Measurements from ENCODE around the gene WFIKKN2. TPM values are rescaled to one million over a fixed set of nuclear protein-coding genes. Genes with fewer than 3 reads are reported as not detected.

WFIKKN2 gene
- polyA plus RNA-seq, 2 of the 4 experiments (the other 2 are of a cell fraction), result not detected

DNA sequence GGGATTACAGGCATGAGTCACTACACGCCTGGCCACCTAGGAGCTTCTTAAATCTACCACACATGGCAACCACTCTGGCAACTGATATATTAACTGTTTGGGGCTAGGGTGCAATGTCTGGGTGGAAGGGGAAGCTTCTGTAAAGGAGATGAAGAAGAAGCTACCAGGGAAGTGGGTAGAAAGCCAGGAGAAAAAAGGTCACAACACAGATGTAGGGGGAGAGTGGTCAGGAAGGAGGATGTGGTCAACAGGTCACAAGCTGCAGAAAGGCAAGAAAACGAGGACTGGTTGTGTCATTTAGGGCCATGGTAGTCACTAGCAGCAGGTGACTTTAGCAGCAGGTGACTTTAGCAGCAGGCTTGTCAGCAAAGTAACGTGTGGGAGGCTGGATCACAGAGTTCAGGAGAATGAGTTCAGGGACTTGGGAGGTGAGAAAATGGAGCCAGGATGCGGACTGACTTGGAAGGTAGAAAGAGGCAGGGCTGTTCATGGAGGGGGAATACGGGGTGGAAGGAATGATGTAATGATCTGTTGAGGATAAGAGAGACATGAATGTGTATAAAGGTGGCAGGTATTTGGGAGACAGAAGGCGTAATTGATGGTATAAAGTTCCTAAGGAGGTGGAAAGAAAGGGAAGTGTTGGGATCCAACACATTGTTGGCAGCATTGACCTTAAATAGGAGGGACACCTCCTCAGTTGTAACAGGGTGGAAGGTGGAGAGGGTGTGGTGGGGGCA, 16.3 kb upstream of the WFIKKN2 start (continued):
- TF ChIP-seq, protein P1, sequence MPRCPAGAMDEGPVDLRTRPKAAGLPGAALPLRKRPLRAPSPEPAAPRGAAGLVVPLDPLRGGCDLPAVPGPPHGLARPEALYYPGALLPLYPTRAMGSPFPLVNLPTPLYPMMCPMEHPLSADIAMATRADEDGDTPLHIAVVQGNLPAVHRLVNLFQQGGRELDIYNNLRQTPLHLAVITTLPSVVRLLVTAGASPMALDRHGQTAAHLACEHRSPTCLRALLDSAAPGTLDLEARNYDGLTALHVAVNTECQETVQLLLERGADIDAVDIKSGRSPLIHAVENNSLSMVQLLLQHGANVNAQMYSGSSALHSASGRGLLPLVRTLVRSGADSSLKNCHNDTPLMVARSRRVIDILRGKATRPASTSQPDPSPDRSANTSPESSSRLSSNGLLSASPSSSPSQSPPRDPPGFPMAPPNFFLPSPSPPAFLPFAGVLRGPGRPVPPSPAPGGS (IDR thresholded peaks at IDR 0.05), result no peak

DNA sequence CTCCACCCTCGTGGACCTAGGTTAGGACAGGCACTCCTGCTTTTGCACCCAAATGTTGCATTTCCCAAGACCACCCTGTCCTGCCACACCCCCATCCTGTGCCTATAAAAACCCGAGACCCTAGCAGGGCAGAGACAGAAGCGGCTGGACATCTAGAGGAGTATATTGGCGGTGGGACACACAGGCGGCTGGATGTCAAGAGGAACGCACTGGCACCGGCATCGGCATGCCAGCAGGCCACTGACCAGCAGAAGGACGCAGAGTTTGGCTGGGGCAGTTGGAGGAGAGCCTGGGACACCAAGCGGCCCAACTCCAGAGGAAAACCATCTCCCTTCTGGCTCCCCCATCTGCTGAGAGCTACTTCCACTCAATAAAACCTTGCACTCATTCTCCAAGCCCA, 14.7 kb upstream of the WFIKKN2 start:
- Histone ChIP-seq H3K4me2 (no peak overlapping the region), H3K9me3 (peaks cover 14% of the 10 kb centered on the region; the same call in 1 of the 3 replicates), H3K4me3 (no peak overlapping the region), H3K27ac (no peak overlapping the region), H3K4me1 (peaks cover 8% of the 10 kb centered on the region)
- WGBS (ENCODE audit: missing lambda C conversion rate), result 56% methylated on average over 10 of the region's 10 CpGs
- FAIRE-seq, result no peak
- no peak for ATAC-seq
- POLR2A ChIA-PET, result no interaction called here
- DNase-seq (ENCODE audit: low read depth in 1 of 2, low spot score in 1 of 2), result no peak
- TF ChIP-seq NPAS2 (CRISPR knock-in tag; IDR thresholded peaks at IDR 0.05; ENCODE audit: borderline replicate concordance) (no peak), NR3C1 (IDR thresholded peaks at IDR 0.05) (no peak), FOSB (CRISPR knock-in tag; IDR thresholded peaks at IDR 0.05) (no peak), RAD21 (conservative IDR thresholded peaks at IDR 0.05 in 1 of 2, IDR thresholded peaks at IDR 0.05 in 1 of 2) (no peak), HOXB5 (CRISPR knock-in tag; IDR thresholded peaks at IDR 0.05) (no peak), HOXA7 (CRISPR knock-in tag; IDR thresholded peaks at IDR 0.05) (no peak), CHD2 (IDR thresholded peaks at IDR 0.05; ENCODE audit: low read length, partially characterized antibody) (no peak), MAZ (IDR thresholded peaks at IDR 0.05; ENCODE audit: borderline replicate concordance, low read depth, low read length) (no peak), MAFK (IDR thresholded peaks at IDR 0.05; ENCODE audit: partially characterized antibody) (no peak), EP300 (IDR thresholded peaks at IDR 0.05) (no peak), SMC3 (IDR thresholded peaks at IDR 0.05) (no peak), ZFP36 (IDR thresholded peaks at IDR 0.05; ENCODE audit: borderline replicate concordance, partially characterized antibody) (no peak), RCOR1 (IDR thresholded peaks at IDR 0.05; ENCODE audit: low read depth, low read length) (no peak), MYC (IDR thresholded peaks at IDR 0.05; ENCODE audit: borderline replicate concordance, low read length) (no peak), TFCP2L1 (CRISPR knock-in tag; IDR thresholded peaks at IDR 0.05) (no peak)
- TF ChIP-seq, protein P2, sequence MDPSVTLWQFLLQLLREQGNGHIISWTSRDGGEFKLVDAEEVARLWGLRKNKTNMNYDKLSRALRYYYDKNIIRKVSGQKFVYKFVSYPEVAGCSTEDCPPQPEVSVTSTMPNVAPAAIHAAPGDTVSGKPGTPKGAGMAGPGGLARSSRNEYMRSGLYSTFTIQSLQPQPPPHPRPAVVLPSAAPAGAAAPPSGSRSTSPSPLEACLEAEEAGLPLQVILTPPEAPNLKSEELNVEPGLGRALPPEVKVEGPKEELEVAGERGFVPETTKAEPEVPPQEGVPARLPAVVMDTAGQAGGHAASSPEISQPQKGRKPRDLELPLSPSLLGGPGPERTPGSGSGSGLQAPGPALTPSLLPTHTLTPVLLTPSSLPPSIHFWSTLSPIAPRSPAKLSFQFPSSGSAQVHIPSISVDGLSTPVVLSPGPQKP (IDR thresholded peaks at IDR 0.05; ENCODE audit: low read depth, low read length), result no peak
- CTCF ChIA-PET, result interaction anchor here (1.0 to 16.5 kb wide), 6 partner anchors 13 to 193 kb away, joined by 4 to 162 read pairs (median 24); no protein-coding TSS in a partner anchor

DNA sequence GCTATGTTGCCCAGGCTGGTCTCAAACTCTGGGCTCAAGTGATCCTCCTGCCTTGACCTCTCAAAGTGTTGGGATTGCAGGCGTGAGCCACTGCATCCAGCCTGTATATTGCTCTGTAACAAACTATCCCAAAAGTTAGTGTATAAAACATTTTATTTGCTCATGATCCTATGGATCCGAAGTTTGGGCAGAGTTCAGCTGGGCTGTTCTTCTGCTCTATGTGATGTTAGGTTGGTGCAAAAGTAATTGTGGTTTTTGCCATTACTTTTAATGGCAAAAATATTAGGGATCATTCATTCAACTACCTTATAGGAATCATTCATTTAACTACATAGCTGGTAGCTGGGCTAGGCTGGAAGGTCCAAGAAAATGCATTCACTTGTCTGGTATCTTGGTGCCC, 12.8 kb upstream of the WFIKKN2 start:
- ChIA-PET POLR2A (no interaction called here), CTCF (interaction anchor here (1.1 to 16.5 kb wide), 7 partner anchors 8 to 276 kb away, joined by 3 to 162 read pairs (median 5); no protein-coding TSS in a partner anchor)
- H3K27ac ChIP-seq, result no peak overlapping the region
- no peak overlapping the region for H3K4me3 ChIP-seq
- no peak overlapping the region for H3K4me2 ChIP-seq
- H3K4me1 ChIP-seq, result peaks cover 5% of the 10 kb centered on the region
- 47% methylated on average over 2 of the region's 2 CpGs for WGBS (ENCODE audit: missing lambda C conversion rate)
- peaks cover 14% of the 10 kb centered on the region; the same call in 1 of the 3 replicates for H3K9me3 ChIP-seq
- no peak for FAIRE-seq
- TF ChIP-seq ZFP36 (IDR thresholded peaks at IDR 0.05; ENCODE audit: borderline replicate concordance, partially characterized antibody) (no peak), BHLHE40 (IDR thresholded peaks at IDR 0.05; ENCODE audit: low read depth, low read length) (no peak), NFE2L2 (conservative IDR thresholded peaks at IDR 0.05; ENCODE audit: low read length) (no peak), CHD2 (IDR thresholded peaks at IDR 0.05; ENCODE audit: low read length, partially characterized antibody) (no peak)
- TF ChIP-seq, protein P3, sequence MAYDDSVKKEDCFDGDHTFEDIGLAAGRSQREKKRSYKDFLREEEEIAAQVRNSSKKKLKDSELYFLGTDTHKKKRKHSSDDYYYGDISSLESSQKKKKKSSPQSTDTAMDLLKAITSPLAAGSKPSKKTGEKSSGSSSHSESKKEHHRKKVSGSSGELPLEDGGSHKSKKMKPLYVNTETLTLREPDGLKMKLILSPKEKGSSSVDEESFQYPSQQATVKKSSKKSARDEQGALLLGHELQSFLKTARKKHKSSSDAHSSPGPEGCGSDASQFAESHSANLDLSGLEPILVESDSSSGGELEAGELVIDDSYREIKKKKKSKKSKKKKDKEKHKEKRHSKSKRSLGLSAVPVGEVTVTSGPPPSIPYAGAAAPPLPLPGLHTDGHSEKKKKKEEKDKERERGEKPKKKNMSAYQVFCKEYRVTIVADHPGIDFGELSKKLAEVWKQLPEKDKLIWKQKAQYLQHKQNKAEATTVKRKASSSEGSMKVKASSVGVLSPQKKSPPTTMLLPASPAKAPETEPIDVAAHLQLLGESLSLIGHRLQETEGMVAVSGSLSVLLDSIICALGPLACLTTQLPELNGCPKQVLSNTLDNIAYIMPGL (CRISPR knock-in tag; IDR thresholded peaks at IDR 0.05; ENCODE audit: borderline replicate concordance), result no peak
- DNase-seq (ENCODE audit: low read depth in 1 of 2, low spot score in 1 of 2), result no peak
- no peak for ATAC-seq

All from A549 (cell line).